ENCODE results near the gene BCL3. TPM values are rescaled to one million over a fixed set of nuclear protein-coding genes. Genes with fewer than 3 reads are reported as not detected.
A peak's percentile ranks its signal among the peaks of the same experiment; 100 is the strongest.

BCL3 gene
- total RNA-seq, 1 donor from 2014 or later: 20.1 TPM

DNA sequence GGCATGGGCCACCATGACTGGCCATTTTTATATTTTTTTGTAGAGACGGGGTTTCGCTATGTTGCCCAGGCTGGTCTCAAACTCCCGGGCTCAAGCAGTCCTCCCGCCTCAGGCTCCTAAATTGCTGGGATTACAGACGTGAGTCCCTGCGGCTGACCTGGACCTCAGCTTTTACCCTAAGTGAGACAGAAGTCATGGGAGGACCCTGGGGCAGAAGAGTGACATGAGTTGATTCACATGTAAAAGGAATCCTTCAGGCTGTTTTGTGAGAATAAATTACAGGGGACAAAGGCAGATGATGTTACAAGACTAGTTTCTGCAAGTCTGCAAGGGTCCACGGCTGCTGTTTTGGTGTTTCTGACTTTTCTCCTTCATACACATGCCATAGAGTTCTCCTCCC, 57.8 kb downstream of the BCL3 start:
- TF ChIP-seq, protein P1, sequence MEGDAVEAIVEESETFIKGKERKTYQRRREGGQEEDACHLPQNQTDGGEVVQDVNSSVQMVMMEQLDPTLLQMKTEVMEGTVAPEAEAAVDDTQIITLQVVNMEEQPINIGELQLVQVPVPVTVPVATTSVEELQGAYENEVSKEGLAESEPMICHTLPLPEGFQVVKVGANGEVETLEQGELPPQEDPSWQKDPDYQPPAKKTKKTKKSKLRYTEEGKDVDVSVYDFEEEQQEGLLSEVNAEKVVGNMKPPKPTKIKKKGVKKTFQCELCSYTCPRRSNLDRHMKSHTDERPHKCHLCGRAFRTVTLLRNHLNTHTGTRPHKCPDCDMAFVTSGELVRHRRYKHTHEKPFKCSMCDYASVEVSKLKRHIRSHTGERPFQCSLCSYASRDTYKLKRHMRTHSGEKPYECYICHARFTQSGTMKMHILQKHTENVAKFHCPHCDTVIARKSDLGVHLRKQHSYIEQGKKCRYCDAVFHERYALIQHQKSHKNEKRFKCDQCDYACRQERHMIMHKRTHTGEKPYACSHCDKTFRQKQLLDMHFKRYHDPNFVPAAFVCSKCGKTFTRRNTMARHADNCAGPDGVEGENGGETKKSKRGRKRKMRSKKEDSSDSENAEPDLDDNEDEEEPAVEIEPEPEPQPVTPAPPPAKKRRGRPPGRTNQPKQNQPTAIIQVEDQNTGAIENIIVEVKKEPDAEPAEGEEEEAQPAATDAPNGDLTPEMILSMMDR (IDR thresholded peaks at IDR 0.05; ENCODE audit: unreplicated experiment): no peak
- DNase-seq (ENCODE audit: low spot score in 2 of 2, unreplicated experiment in 2 of 2): no peak
- peaks cover 40% of the 10 kb centered on the region for H3K4me1 Mint-ChIP-seq
- H3K27ac Mint-ChIP-seq: peak overlapping the region; percentile 67
- H3K4me3 Mint-ChIP-seq: no peak overlapping the region
- H3K9me3 Mint-ChIP-seq: no peaks in the 10 kb centered on the region
- peaks cover 3% of the 10 kb centered on the region for H3K36me3 Mint-ChIP-seq
- H3K27me3 Mint-ChIP-seq (ENCODE audit: low read depth): no peaks in the 10 kb centered on the region

DNA sequence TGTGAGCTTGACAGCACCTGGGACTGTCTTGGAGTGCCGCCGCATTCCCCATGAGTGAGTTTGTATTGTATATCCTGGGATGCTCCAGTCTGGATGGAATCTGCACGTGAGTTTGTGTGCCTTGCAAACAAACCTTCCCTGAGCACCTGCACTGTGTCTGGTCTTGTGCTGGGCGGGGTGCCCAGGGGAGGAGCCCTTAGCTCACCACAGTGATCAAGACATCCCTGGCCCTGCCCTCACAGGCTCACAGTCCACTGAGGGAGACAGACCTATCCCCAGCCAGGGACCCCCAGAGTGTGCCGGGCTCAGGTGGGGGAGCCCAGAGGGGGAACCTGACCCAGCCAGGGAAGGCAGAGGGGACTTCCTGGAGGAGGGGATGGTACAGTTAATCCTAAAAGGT, 58.7 kb downstream of the BCL3 start:
- Mint-ChIP-seq H3K4me1 (peaks cover 41% of the 10 kb centered on the region), H3K9me3 (no peaks in the 10 kb centered on the region), H3K4me3 (no peak overlapping the region), H3K36me3 (peaks cover 3% of the 10 kb centered on the region), H3K27me3 (ENCODE audit: low read depth) (no peaks in the 10 kb centered on the region), H3K27ac (peak overlapping the region; percentile 72)
- DNase-seq (ENCODE audit: low spot score in 2 of 2, unreplicated experiment in 2 of 2): no peak
- TF ChIP-seq, protein P1 (IDR thresholded peaks at IDR 0.05; ENCODE audit: unreplicated experiment): no peak

DNA sequence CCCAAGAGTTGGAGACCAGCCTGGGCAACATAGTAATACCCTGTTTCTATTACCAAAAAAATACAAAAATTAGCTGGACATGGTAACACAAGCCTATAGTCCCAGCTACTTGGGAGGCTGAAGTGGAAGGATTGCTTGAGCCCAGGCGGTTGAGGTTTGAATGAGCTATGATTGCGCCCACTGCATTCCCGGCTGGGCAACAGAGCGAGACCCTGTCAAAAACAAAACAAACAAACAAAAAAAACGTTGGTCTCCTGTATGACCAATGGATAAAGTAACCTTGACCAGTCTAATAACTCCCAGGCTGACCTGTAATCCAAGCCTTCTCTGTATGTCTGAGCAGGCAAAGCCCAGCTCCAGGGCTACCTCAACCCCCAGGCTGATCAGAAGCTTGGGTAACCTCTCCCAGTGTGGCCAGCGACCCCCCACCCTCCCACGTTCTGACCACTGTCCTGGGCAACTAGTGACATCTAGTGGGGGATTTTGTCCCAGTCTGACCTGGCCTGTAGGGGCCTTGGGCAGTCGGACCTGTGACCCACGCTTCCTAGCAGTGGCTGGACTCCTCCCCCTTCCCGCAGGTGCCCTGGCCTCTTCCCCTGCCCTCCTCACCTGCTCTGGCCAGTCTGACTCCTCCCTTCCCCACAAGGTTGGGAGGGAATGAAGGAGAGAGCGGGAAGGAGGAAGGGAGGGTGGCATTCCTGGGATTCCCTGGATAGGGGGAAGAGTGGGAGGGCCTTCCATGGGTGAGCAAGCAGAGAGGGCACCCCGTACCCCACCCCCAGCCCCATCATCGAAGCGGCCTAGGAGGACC, 59.3 kb downstream of the BCL3 start:
- Mint-ChIP-seq H3K9me3 (no peaks in the 10 kb centered on the region), H3K27me3 (ENCODE audit: low read depth) (no peaks in the 10 kb centered on the region)
- DNase-seq (ENCODE audit: low spot score in 2 of 2, unreplicated experiment in 2 of 2): peak in 1 of 2 experiments; percentile 46

GRCh38 chr19:44808463-44809371, 60.2 kb downstream of the BCL3 start, which contains the start of gene BCAM:
BCAM (plus strand) TSS chr19:44809103; CDS start chr19:44809125, 22 bp downstream.
- TF ChIP-seq, protein P1 (IDR thresholded peaks at IDR 0.05; ENCODE audit: unreplicated experiment): no peak
- H3K27me3 Mint-ChIP-seq (ENCODE audit: low read depth): no peaks in the 10 kb centered on the region
- peaks cover 7% of the 10 kb centered on the region for H3K36me3 Mint-ChIP-seq
- no peaks in the 10 kb centered on the region for H3K9me3 Mint-ChIP-seq
- peak; percentile 65 to 77 for DNase-seq (ENCODE audit: low spot score in 2 of 2, unreplicated experiment in 2 of 2)
- H3K4me3 Mint-ChIP-seq: peak within 1 kb of the TSS; percentile 80
- H3K27ac Mint-ChIP-seq: peak within 1 kb of the TSS; percentile 89
- peaks cover 41% of the 10 kb centered on the region for H3K4me1 Mint-ChIP-seq

More for the DNA sequence above, 59.3 kb downstream of the BCL3 start:
- peak overlapping the region; percentile 72 for H3K27ac Mint-ChIP-seq
- peaks cover 41% of the 10 kb centered on the region for H3K4me1 Mint-ChIP-seq
- H3K4me3 Mint-ChIP-seq: peak overlapping the region; percentile 69
- TF ChIP-seq, protein P1 (IDR thresholded peaks at IDR 0.05; ENCODE audit: unreplicated experiment): no peak
- peaks cover 5% of the 10 kb centered on the region for H3K36me3 Mint-ChIP-seq

Small RNAs within 50 kb of the gene (microRNA-seq; reads per million reads assigned to microRNA genes)
- not detected for gene MIR8085

Other genes with a start within 250 kb of the BCL3 start
- 13.0 to 14.3 TPM (median 13.1 TPM) in 3 replicates for gene ZNF180, start 248.2 kb upstream of the BCL3 start, total RNA-seq
- gene CEACAM20, start 219.0 kb upstream of the BCL3 start, total RNA-seq: not detected in 3 replicates
- not detected in 3 replicates for gene IGSF23, start 135.1 kb upstream of the BCL3 start, total RNA-seq
- gene PVR, start 104.8 kb upstream of the BCL3 start, total RNA-seq: 26.8 to 29.1 TPM (median 28.5 TPM) in 3 replicates
- 10.2 to 11.2 TPM (median 11.0 TPM) in 3 replicates for gene CEACAM19, start 77.2 kb upstream of the BCL3 start, total RNA-seq
- gene CEACAM16, start 49.6 kb upstream of the BCL3 start, total RNA-seq: not detected in 3 replicates
- gene CBLC, start 29.2 kb downstream of the BCL3 start, total RNA-seq: 8.5 to 10.8 TPM (median 8.8 TPM) in 3 replicates
- 346 to 378 TPM (median 355 TPM) in 3 replicates for gene BCAM, start 60.4 kb downstream of the BCL3 start, total RNA-seq
- 291 to 300 TPM (median 299 TPM) in 3 replicates for gene NECTIN2, start 97.6 kb downstream of the BCL3 start, total RNA-seq
- 47.7 to 49.8 TPM (median 47.8 TPM) in 3 replicates for gene TOMM40, start 142.5 kb downstream of the BCL3 start, total RNA-seq
- gene APOE, start 157.1 kb downstream of the BCL3 start, total RNA-seq: 285 to 290 TPM (median 289 TPM) in 3 replicates
- 18.6 to 20.0 TPM (median 18.6 TPM) in 3 replicates for gene APOC1, start 165.9 kb downstream of the BCL3 start, total RNA-seq
- gene APOC4, start 193.5 kb downstream of the BCL3 start, total RNA-seq: not detected in 3 replicates
- gene APOC2, start 197.3 kb downstream of the BCL3 start, total RNA-seq: not detected in 3 replicates
- gene CLPTM1, start 206.7 kb downstream of the BCL3 start, total RNA-seq: 85.6 to 89.6 TPM (median 85.6 TPM) in 3 replicates